MCF 10A (cell line): ENCODE measurements around the gene C9orf72. TPM values are rescaled to one million over a fixed set of nuclear protein-coding genes. Genes with fewer than 3 reads are reported as not detected.

Experiments
- BruUV-seq: library from RNA; stranded (reverse); fragments of 400-500 nt; replicated peaks from 2 replicates; lab custom pipeline; 2021; lab: Mats Ljungman, UMichigan
- CTCF ChIA-PET: fragments of 300-600 bp; sonication (Branson Sonifier 250); formaldehyde crosslinking; extraction: SDS; loops from one replicate; lab custom pipeline; 2021; ENCODE audit warnings: antibody characterized with exemption, inconsistent platforms; lab: Yijun Ruan, JAX
- POLR2A ChIA-PET: fragments of 300-600, 350-650 bp; sonication (Branson Sonifier 250); formaldehyde crosslinking; extraction: SDS; loops from one replicate; lab custom pipeline; 2020; ENCODE audit warnings: antibody characterized with exemption, inconsistent platforms; lab: Yijun Ruan, JAX
- DNase-seq: peaks from one replicate; pipeline ENCODE4 v3.0.0-alpha.2; 2018; ENCODE audit not compliant: unreplicated experiment
- H3K27ac Mint-ChIP-seq: one replicate; pipeline ENCODE4 v1.8.0; 2022; ENCODE audit warnings: mild to moderate bottlenecking, low read depth, mixed read lengths; ENCODE audit not compliant: unreplicated experiment
- H3K27me3 Mint-ChIP-seq: one replicate; pipeline ENCODE4 v1.8.0; 2022; ENCODE audit warnings: mixed read lengths; ENCODE audit not compliant: insufficient read depth, unreplicated experiment
- H3K36me3 Mint-ChIP-seq: one replicate; pipeline ENCODE4 v1.8.0; 2022; ENCODE audit warnings: mild to moderate bottlenecking, moderate library complexity, mixed read lengths; ENCODE audit not compliant: insufficient read depth, unreplicated experiment
- H3K4me1 Mint-ChIP-seq: one replicate; pipeline ENCODE4 v1.8.0; 2022; ENCODE audit warnings: mixed read lengths; ENCODE audit not compliant: insufficient read depth, unreplicated experiment
- H3K4me3 Mint-ChIP-seq: one replicate; pipeline ENCODE4 v1.8.0; 2022; ENCODE audit warnings: mild to moderate bottlenecking, moderate library complexity, mixed read lengths; ENCODE audit not compliant: unreplicated experiment
- H3K9me3 Mint-ChIP-seq: one replicate; pipeline ENCODE4 v1.8.0; 2022; ENCODE audit warnings: mixed read lengths; ENCODE audit not compliant: unreplicated experiment
- intact Hi-C: fragments of 100-400 bp; cut with micrococcal nuclease; formaldehyde crosslinking; loops from 2 replicates; pipeline ENCODE4 v1.14.1; 2022
- total RNA-seq: library from RNA; stranded (reverse); gene quantifications from 2 replicates; pipeline ENCODE4 v1.2.3, GENCODE V29; 2022
- TF ChIP-seq, protein P1 (sequence below): fragments of 200-600 bp; IDR thresholded peaks from one replicate; pipeline ENCODE4 v1.8.0; 2022; ENCODE audit warnings: antibody characterized with exemption, mild to moderate bottlenecking; ENCODE audit not compliant: unreplicated experiment

Gene C9orf72
- total RNA-seq, 1 experiment from 2014 or later, result 10.0 TPM

DNA sequence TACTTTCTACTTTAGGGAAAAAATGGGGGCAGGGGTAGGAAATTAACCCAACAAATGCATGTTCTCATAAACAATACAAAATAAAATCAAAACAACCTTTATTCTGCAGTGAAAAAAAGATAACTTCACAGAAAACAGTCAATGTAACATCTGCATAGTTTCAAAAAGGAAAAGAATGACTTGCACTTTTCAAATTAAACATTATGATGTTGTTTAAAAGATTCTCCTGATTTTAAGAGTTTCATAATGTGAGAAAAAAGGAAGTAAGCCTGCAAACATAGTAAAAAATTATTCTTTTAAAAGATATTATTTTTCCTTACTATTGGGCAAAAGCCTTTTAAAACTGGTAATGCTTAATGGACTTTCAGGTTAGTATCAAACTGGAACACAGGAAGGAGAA is 7.6 kb downstream of the C9orf72 start:
- no peak overlapping the region for H3K4me3 Mint-ChIP-seq
- no peak for DNase-seq
- H3K36me3 Mint-ChIP-seq, result peaks cover 29% of the 10 kb centered on the region
- no TSS peak for BruUV-seq
- H3K27me3 Mint-ChIP-seq, result no peaks in the 10 kb centered on the region
- H3K9me3 Mint-ChIP-seq, result no peaks in the 10 kb centered on the region
- POLR2A ChIA-PET, result no interaction called here
- CTCF ChIA-PET, result interaction anchor here (0.5 to 0.6 kb wide), 2 partner anchors 312 to 458 kb away, joined by 3 to 6 read pairs; no protein-coding TSS in a partner anchor
- TF ChIP-seq, protein P1, sequence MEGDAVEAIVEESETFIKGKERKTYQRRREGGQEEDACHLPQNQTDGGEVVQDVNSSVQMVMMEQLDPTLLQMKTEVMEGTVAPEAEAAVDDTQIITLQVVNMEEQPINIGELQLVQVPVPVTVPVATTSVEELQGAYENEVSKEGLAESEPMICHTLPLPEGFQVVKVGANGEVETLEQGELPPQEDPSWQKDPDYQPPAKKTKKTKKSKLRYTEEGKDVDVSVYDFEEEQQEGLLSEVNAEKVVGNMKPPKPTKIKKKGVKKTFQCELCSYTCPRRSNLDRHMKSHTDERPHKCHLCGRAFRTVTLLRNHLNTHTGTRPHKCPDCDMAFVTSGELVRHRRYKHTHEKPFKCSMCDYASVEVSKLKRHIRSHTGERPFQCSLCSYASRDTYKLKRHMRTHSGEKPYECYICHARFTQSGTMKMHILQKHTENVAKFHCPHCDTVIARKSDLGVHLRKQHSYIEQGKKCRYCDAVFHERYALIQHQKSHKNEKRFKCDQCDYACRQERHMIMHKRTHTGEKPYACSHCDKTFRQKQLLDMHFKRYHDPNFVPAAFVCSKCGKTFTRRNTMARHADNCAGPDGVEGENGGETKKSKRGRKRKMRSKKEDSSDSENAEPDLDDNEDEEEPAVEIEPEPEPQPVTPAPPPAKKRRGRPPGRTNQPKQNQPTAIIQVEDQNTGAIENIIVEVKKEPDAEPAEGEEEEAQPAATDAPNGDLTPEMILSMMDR, result no peak
- no peak overlapping the region for H3K27ac Mint-ChIP-seq
- intact Hi-C loops, result no loop called here
- peaks cover 5% of the 10 kb centered on the region for H3K4me1 Mint-ChIP-seq

DNA sequence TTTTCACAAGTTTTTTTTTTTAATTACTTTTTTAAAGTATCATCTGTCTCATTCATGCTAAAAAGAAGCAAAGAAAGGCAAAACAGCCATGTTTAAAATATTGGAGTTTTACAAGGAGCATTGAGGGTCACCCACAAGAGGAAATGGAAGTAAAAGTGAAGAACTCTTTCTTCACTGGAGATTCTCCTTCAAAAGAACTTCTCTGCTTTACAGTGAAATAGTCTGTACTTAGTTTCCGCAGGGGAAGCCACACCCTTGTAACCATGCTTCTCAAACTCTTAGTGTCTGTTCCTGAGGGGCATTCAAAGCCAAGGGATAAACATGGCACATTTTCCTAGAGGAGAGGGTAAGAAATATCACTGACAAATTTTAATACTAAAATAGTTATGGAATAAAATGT is 8.6 kb downstream of the C9orf72 start:
- Mint-ChIP-seq H3K27me3 (no peaks in the 10 kb centered on the region), H3K9me3 (no peaks in the 10 kb centered on the region), H3K4me1 (peaks cover 5% of the 10 kb centered on the region), H3K27ac (no peak overlapping the region), H3K4me3 (no peak overlapping the region), H3K36me3 (peaks cover 29% of the 10 kb centered on the region)
- no peak for DNase-seq
- intact Hi-C loops, result no loop called here
- BruUV-seq, result no TSS peak
- ChIA-PET POLR2A (interaction anchor here (2.9 kb wide), 1 partner anchor 9 kb away, joined by 9 read pairs; the partner anchor contains the start of gene C9orf72), CTCF (interaction anchor here (1.0 kb wide), 1 partner anchor 10 kb away, joined by 3 read pairs; no protein-coding TSS in a partner anchor)
- TF ChIP-seq, protein P1, result no peak

DNA sequence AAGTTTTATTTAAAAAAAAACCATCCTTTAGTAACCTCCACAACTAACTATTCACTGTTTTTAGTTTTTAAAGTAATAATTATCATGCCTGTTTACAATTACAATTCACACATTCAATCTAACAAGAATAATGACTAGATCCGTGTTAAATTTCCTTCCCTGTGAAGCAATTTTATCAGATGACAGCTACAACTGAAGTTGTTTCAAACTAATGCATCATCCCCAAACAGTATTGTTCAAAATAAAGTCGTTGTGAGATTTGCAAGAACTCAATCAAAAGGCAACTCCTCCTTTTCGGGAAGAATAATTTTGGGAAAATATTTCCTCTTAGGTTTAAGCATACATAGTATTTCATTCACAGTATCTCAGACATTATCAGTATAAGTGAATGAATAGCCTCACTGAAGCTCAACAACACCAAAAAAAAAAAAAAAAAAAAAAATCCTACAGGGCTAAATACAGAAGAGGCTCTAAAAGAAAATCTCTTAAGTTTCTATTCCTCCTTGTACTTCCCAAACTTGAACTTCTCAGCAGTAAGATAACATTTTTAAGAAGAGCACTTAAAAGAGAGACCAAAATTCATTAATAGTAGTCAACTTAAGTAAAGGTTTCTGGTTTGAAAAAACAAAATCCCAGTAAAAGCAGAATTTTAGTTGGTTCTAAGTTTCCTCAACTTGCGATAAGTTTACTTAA is 9.4 kb downstream of the C9orf72 start:
- CTCF ChIA-PET, result interaction anchor here (0.6 to 1.0 kb wide), 2 partner anchors 9 to 174 kb away, joined by 3 read pairs; no protein-coding TSS in a partner anchor
- no TSS peak for BruUV-seq

DNA sequence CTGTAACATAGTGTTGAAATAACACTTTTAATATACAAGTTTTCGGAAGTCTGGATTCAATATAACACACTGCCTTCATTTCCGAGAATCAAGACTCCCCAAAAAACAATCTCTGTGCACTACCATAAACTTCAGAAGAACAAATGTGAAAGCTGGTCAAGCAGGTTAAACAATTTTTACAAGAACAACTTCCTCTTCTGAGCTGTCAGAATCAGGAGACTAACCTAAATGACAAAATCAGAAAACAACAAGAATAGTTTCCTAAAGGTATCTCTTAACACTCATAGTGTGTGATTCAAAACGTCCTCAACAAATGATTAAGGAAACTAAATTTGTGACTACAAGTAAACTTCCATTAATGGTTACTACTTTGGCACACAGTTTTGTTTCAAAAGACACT is 11.6 kb downstream of the C9orf72 start:
- H3K36me3 Mint-ChIP-seq, result peaks cover 32% of the 10 kb centered on the region
- BruUV-seq, result no TSS peak
- intact Hi-C loops, result no loop called here

More for the DNA sequence above, 9.4 kb downstream of the C9orf72 start:
- POLR2A ChIA-PET, result interaction anchor here (2.9 kb wide), 1 partner anchor 9 kb away, joined by 9 read pairs; the partner anchor contains the start of gene C9orf72
- no peak overlapping the region for H3K4me3 Mint-ChIP-seq
- H3K27ac Mint-ChIP-seq, result no peak overlapping the region
- TF ChIP-seq, protein P1, result no peak
- H3K4me1 Mint-ChIP-seq, result peaks cover 5% of the 10 kb centered on the region
- H3K36me3 Mint-ChIP-seq, result peaks cover 29% of the 10 kb centered on the region
- no peak for DNase-seq
- H3K9me3 Mint-ChIP-seq, result no peaks in the 10 kb centered on the region
- intact Hi-C loops, result no loop called here
- no peaks in the 10 kb centered on the region for H3K27me3 Mint-ChIP-seq

More for the DNA sequence above, 11.6 kb downstream of the C9orf72 start:
- no peak for DNase-seq
- Mint-ChIP-seq H3K27me3 (no peaks in the 10 kb centered on the region), H3K4me3 (no peak overlapping the region), H3K4me1 (no peaks in the 10 kb centered on the region), H3K27ac (no peak overlapping the region), H3K9me3 (no peaks in the 10 kb centered on the region)
- CTCF ChIA-PET, result interaction anchor here (0.6 to 1.2 kb wide), 4 partner anchors 9 to 228 kb away, joined by 3 to 6 read pairs (median 4); partner anchors contain the start of gene MOB3B
- TF ChIP-seq, protein P1, result no peak
- POLR2A ChIA-PET, result interaction anchor here (0.5 to 1.9 kb wide), 2 partner anchors 15 to 38 kb away, joined by 4 read pairs; no protein-coding TSS in a partner anchor
